ENCODE results near the gene CNPY1.

Gene CNPY1

GRCh38 chr7:155559519-155560108 is 13.3 kb upstream of the CNPY1 start:
- TF ChIP-seq GATA1 (IDR thresholded peaks at IDR 0.05; ENCODE audit: low read depth, low read length): no peak
- TF ChIP-seq POLR2A (IDR thresholded peaks at IDR 0.05; ENCODE audit: low read length): no peak
- DNase-seq: no peak

- no peak for TF ChIP-seq GATA1 (IDR thresholded peaks at IDR 0.05; ENCODE audit: low read depth, low read length)
- TF ChIP-seq POLR2A (IDR thresholded peaks at IDR 0.05; ENCODE audit: low read length): no peak
- DNase-seq: no peak
These were observed 12.6 kb upstream of the CNPY1 start for GRCh38 chr7:155558961-155559360.

DNA sequence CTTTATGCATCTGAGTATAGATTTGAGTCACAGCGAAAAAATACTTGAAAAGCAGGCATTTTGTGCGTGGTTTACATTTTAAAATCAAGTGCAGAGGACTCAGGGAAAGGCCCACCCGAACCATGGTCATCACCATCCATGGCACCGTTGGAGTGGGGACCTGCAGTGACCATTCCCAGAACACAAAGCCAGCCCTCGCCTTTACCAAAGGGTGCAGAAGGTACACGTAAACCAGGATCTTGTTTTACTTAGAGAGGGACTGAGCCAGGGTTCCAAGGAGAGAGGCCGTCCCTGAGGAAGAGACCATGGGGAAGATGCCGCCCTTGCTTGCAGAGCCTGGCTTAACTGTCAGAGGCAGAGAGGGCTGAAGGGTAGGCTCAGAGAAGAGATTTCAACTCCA is 12.0 kb upstream of the CNPY1 start:
- no peak for DNase-seq
- no peak for TF ChIP-seq POLR2A (IDR thresholded peaks at IDR 0.05; ENCODE audit: low read length)
- TF ChIP-seq GATA1 (IDR thresholded peaks at IDR 0.05; ENCODE audit: low read depth, low read length): no peak

GRCh38 chr7:155557778-155558177 is 11.4 kb upstream of the CNPY1 start:
- TF ChIP-seq GATA1 (IDR thresholded peaks at IDR 0.05; ENCODE audit: low read depth, low read length) (no peak), POLR2A (IDR thresholded peaks at IDR 0.05; ENCODE audit: low read length) (no peak)
- DNase-seq: no peak

DNA sequence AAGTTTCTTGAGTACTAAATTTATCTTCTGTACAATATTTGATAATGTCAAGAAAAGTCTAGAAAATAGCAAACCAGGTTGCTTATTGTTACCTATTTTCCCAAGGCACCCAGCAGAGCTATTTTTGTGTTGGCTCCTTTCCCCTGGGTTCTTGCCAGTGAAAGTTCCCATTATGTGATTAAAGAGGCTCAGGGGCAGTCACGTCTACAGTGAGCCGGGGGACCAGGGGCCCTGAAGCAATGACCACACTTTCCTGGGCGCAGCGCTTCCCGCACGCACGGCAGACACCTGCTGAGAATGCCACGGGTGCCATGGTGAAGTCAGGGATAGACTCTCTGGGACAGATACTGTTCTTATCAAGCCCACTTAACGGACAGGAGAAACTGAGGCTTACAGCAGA is 10.4 kb upstream of the CNPY1 start:
- DNase-seq: no peak
- no peak for TF ChIP-seq GATA1 (IDR thresholded peaks at IDR 0.05; ENCODE audit: low read depth, low read length)
- no peak for TF ChIP-seq POLR2A (IDR thresholded peaks at IDR 0.05; ENCODE audit: low read length)

GRCh38 chr7:155555116-155555695 is 8.8 kb upstream of the CNPY1 start:
- no peak for TF ChIP-seq POLR2A (IDR thresholded peaks at IDR 0.05; ENCODE audit: low read length)
- TF ChIP-seq GATA1 (IDR thresholded peaks at IDR 0.05; ENCODE audit: low read depth, low read length): no peak
- no peak for DNase-seq

- TF ChIP-seq GATA1 (IDR thresholded peaks at IDR 0.05; ENCODE audit: low read depth, low read length) (no peak), POLR2A (IDR thresholded peaks at IDR 0.05; ENCODE audit: low read length) (no peak)
- no peak for DNase-seq
These were observed 7.5 kb upstream of the CNPY1 start for GRCh38 chr7:155553871-155554270.

DNA sequence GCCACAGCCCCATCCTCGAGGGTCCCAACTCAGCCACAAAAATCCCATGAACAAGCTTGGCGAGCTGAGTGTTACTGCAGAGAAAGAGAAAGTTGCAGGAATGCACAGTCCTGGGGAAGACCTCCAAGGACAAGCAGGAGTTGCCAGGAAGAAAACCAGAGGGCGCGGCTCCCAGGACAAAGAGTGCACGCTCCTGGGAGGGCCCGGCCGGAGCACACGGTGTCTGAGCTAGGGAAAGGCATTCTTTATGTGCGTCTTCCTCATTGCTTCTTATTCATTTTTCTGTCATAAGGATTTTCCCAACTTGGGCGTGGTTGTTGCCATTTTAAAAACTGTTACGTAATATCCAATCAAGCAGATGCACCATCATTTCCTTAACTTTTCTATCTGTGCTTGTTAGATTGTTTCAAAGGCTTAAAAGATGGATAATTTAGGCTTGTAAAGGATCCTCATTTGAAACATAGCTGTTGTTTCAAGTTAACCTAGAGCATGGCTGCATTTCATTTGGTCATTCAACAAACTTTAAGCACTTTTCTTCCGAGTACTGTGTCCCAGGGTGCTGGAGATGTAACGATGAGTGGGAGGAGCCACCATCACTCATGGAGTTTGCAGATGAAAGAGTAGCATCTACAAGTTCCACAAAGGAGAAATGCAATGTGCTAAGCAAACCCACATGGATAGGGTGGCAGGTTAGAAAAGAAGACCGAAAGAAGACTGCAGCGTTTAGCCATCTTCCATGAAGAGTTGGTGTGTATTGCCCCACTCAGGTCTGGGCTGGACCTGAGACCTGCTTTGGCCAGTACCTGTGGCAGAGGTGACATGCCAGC is 5.6 kb upstream of the CNPY1 start:
- DNase-seq: no peak
- TF ChIP-seq GATA1 (IDR thresholded peaks at IDR 0.05; ENCODE audit: low read depth, low read length) (no peak), POLR2A (IDR thresholded peaks at IDR 0.05; ENCODE audit: low read length) (no peak)

- no peak for DNase-seq
- TF ChIP-seq GATA1 (IDR thresholded peaks at IDR 0.05; ENCODE audit: low read depth, low read length) (no peak), POLR2A (IDR thresholded peaks at IDR 0.05; ENCODE audit: low read length) (no peak)
These were observed 4.6 kb upstream of the CNPY1 start for GRCh38 chr7:155550916-155551315.

DNA sequence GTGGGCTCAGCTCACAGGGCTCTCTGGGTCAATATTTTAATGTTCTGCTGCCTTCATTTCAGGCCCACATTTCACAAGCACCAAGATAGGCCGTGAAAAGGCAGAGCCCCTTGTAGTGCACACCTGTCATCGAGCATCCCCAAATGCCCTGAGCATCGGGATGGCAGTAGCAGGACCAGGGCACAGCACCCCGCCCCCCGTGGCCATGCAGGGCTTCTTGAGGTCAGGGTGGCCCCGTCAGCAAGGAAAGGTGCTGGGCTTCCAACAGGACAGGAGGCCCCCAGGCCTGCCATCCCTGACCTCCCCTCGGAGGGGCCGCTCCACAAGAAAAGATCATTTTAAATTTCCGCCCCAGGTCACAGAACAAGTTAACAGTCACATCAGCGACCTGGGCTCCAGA is 2.9 kb upstream of the CNPY1 start:
- no peak for DNase-seq
- TF ChIP-seq GATA1 (IDR thresholded peaks at IDR 0.05; ENCODE audit: low read depth, low read length) (no peak), POLR2A (IDR thresholded peaks at IDR 0.05; ENCODE audit: low read length) (no peak)

- no peak for TF ChIP-seq POLR2A (IDR thresholded peaks at IDR 0.05; ENCODE audit: low read length)
- TF ChIP-seq GATA1 (IDR thresholded peaks at IDR 0.05; ENCODE audit: low read depth, low read length): no peak
- DNase-seq: no peak
These were observed 917 bp upstream of the CNPY1 start for GRCh38 chr7:155547161-155547791.

- no peak for DNase-seq
- TF ChIP-seq GATA1 (IDR thresholded peaks at IDR 0.05; ENCODE audit: low read depth, low read length): no peak
- no peak for TF ChIP-seq POLR2A (IDR thresholded peaks at IDR 0.05; ENCODE audit: low read length)
These were observed 1.0 kb downstream of the CNPY1 start for GRCh38 chr7:155545348-155545747.

DNA sequence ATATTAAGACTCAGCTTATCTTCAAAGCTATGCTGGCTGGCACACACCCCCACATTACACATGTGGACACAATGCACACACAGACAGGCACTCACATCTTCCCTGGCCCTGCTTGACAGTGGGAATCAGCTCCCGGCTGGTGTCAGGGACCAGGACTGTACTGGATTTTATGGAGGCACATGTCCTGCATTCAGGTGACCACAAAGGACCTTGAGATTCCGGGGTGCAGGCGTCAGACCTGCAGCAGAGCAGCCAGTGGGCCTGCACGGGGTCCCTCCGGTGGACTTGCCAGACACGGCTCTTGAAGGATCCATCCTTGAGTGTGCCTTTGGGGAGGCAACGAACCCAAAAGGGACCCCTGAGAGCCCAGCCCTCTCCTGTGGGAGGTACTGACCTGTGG is 1.9 kb downstream of the CNPY1 start:
- no peak for DNase-seq
- TF ChIP-seq GATA1 (IDR thresholded peaks at IDR 0.05; ENCODE audit: low read depth, low read length): no peak
- TF ChIP-seq POLR2A (IDR thresholded peaks at IDR 0.05; ENCODE audit: low read length): no peak

DNA sequence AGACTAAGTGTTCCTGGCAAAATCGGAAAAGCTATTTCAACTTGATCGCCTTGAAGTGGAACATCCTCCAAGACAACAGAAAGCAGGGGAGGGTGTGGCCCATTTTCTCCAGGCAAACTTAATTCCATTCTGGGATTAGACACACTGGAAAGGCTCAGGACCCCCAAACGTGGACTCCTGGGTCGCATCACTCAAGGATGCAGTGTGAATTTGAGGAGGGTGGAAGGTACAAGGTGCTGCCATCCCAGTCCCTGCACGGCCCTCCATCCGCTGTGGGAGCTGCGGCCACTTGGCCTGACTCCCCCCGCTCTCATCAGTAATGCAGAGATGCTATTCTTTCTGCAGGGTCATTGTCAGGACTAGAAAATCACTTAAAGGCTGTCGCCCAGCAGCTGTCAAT is 2.4 kb downstream of the CNPY1 start:
- TF ChIP-seq GATA1 (IDR thresholded peaks at IDR 0.05; ENCODE audit: low read depth, low read length) (no peak), POLR2A (IDR thresholded peaks at IDR 0.05; ENCODE audit: low read length) (no peak)
- DNase-seq: no peak

Measured in erythroblast (primary cell).